Psoas muscle (tissue), 8 donors: Measurements from ENCODE around the gene SPACA6. TPM values are rescaled to one million over a fixed set of nuclear protein-coding genes. Genes with fewer than 3 reads are reported as not detected.
A peak's percentile ranks its signal among the peaks of the same experiment; 100 is the strongest.

Source experiments
- ATAC-seq, 4 donors: fragments of 200-7000 bp; cut with Tn5 transposase; one replicate each; pipeline ENCODE4 v1.9.1; 2020; ENCODE audit warnings: moderate library complexity in 3 of 4, mild to moderate bottlenecking in 2 of 4
- DNase-seq, 2 donors: peaks; one replicate each; pipeline ENCODE4 v3.0.0-alpha.2; 2020
- H3K27ac ChIP-seq: fragments of 200-600 bp; one replicate; pipeline ENCODE4 v1.8.0; 2022
- H3K27me3 ChIP-seq, 3 donors: fragments of 200-600 bp in 1 of 3; one replicate each; pipeline versions ENCODE4 v1.6.1 to v1.8.0; 2013 to 2022; ENCODE audit warnings: low read length in 2 of 3, mild to moderate bottlenecking in 2 of 3, moderate library complexity in 1 of 3; ENCODE audit not compliant: insufficient read depth in 3 of 3
- H3K36me3 ChIP-seq, 2 donors: fragments of 200-600 bp in 1 of 2; one replicate each; pipeline versions ENCODE4 v1.6.1 to v1.8.0; 2013 to 2022; ENCODE audit warnings: low read depth in 1 of 2, mild to moderate bottlenecking in 1 of 2, moderate library complexity in 1 of 2; ENCODE audit not compliant: insufficient read depth in 1 of 2
- H3K4me1 ChIP-seq: fragments of 200-600 bp; one replicate; pipeline ENCODE4 v1.8.0; 2022
- H3K4me3 ChIP-seq: fragments of 200-600 bp; one replicate; pipeline ENCODE4 v1.8.0; 2022; ENCODE audit warnings: mild to moderate bottlenecking
- H3K9me3 ChIP-seq: fragments of 200-600 bp; one replicate; pipeline ENCODE4 v1.8.0; 2022
- WGBS, 3 donors: extraction: QIAGEN DNeasy Blood & Tissue Kit; methylation state at CpG; one replicate each; pipeline versions ENCODE4 v1.1.6 to v1.1.7; 2013; 5-methylcytosine and 5-hydroxymethylcytosine counted together
- intact Hi-C, 2 donors: fragments of 100-400 bp; cut with DNase I; formaldehyde crosslinking; loops; one replicate each; pipeline versions ENCODE4 v1.11.0 to v1.14.2; 2022
- polyA plus RNA-seq, 3 donors: library from polyadenylated mRNA; stranded (reverse); fragments of 200-250 nt; gene quantifications; one replicate each; pipeline ENCODE4 v1.2.3, GENCODE V29; 2013
- total RNA-seq, 4 donors: library from RNA; stranded (reverse); fragmentation: NEBNext Ultra II Directional in 2 of 4; extraction: Animal tissue kit (Norgen Biotek cat#: 25700) in 2 of 4; gene quantifications; one replicate each; pipeline versions ENCODE4 v1.2.1 to v1.2.4, GENCODE V29; 2021 to 2023
- TF ChIP-seq, protein P1 (sequence below): fragments of 200-600 bp; IDR thresholded peaks from one replicate; pipeline ENCODE4 v1.8.0; 2022; ENCODE audit warnings: antibody characterized with exemption
- donor health status: healthy with polysubstance abuse.
- donor health status: DM: no; HTN: no; CAD: no; lungs with moderate emphysema.
- donor health status: Bipolar disorder and iron deficiency.
- donor health status: healthy.
- donor health status: DM: yes; HTN: yes; CAD: no.
- donor health status: DM: no; HTN: no; CAD: no.
- donor health status: DM: no; HTN: no; CAD: no.
- donor health status: DM: yes; HTN: yes; CAD: no.

The SPACA6 gene
- total and polyA plus RNA-seq, 7 donors: 1.5 to 5.2 (median 3.1) TPM

DNA sequence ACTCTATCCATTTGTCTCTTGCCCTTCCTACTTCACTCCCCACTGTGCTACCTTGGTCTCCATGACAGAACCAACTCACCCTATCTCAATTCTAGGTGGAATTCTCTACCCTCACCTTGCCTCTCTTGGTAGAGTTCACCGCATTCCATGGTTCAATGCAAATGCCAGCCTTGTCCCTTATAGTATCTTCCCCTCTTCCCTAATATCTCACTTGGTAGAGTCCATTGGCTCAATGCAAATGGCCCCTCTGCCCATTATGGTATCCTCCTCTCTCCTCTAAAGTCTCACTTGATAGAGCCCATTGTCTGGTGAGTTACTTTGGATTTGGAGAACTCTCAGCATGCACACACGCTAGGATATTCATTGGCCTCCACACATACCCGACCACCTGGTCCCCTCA is 22.7 kb downstream of the SPACA6 start:
- DNase-seq (no peak), ATAC-seq (no peak)
- no peaks in the 10 kb centered on the region for H3K4me1 ChIP-seq
- no peaks in the 10 kb centered on the region for H3K9me3 ChIP-seq
- no peak overlapping the region for H3K4me3 ChIP-seq
- H3K27me3 ChIP-seq: peaks cover 0 to 41% (median 15%) of the 10 kb centered on the region in 3 donors
- 74 to 79% (median 78%) methylated on average over 3 of the region's 3 CpGs for WGBS, 3 donors
- TF ChIP-seq, protein P1, sequence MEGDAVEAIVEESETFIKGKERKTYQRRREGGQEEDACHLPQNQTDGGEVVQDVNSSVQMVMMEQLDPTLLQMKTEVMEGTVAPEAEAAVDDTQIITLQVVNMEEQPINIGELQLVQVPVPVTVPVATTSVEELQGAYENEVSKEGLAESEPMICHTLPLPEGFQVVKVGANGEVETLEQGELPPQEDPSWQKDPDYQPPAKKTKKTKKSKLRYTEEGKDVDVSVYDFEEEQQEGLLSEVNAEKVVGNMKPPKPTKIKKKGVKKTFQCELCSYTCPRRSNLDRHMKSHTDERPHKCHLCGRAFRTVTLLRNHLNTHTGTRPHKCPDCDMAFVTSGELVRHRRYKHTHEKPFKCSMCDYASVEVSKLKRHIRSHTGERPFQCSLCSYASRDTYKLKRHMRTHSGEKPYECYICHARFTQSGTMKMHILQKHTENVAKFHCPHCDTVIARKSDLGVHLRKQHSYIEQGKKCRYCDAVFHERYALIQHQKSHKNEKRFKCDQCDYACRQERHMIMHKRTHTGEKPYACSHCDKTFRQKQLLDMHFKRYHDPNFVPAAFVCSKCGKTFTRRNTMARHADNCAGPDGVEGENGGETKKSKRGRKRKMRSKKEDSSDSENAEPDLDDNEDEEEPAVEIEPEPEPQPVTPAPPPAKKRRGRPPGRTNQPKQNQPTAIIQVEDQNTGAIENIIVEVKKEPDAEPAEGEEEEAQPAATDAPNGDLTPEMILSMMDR: no peak
- no peak overlapping the region for H3K27ac ChIP-seq
- intact Hi-C loops: no loop called here
- no peaks in the 10 kb centered on the region for H3K36me3 ChIP-seq

DNA sequence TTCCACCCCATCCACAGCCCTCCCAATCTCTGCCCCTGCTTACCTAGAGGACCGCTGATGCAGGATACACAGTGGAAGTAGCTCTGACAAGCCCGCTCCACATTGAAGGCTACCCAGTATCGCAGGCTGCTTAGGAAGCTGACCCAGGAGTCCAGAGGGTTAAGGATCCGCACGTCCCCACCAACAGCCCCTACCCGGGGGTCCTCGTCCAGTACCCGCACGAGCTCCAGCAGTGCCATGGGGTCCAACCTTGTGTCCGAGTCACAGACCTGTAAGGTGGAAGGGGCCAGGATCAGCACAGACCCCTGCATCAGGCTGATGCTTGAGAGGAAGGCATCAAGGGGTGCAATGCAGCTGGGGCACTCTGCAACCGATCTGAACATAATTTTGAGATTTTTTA is 23.8 kb downstream of the SPACA6 start:
- WGBS, 3 donors: 75 to 82% (median 79%) methylated on average over 11 of the region's 11 CpGs
- no peak for ATAC-seq
- Histone ChIP-seq H3K27ac (no peak overlapping the region), H3K9me3 (no peaks in the 10 kb centered on the region), H3K27me3 (peaks cover 0 to 52% (median 18%) of the 10 kb centered on the region in 3 donors), H3K36me3 (no peaks in the 10 kb centered on the region), H3K4me3 (no peak overlapping the region), H3K4me1 (no peaks in the 10 kb centered on the region)
- TF ChIP-seq, protein P1: no peak
- DNase-seq: no peak
- intact Hi-C loops: no loop called here

DNA sequence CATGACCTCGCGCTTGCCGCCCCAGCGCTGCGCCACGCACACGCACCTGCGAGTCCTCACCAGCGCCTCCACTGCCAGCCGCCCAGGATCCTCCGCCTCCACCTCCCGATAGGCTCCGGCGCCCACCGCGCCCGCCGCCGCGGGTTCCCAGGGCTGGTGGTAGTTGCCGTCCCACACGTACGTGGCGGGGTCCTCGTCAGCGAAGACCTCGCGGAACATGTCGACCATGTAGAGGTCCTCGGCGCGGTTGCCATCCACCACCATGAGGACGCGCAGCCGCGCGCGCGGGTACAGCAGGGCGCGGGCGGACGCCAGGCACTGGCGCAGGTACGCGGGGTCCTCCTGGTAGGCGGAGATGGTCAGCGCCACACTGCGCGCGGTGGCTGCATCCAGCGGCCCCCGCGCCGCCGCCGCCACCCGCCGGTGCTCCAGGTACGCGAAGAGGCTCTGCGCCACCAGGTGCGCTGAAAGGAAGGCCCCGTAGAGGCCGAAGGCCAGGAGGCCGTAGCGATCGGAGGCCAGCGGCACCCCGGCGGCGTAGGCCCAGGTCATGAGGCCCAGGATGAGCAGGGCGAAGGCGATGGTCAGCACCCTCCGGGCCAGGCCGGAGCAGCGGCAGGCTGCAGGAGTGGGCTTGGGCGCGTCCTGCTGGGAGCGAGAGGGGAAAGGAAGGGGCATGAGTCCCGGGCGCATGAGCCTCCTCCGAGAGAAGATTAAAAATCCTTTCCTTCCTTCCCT is 26.3 kb downstream of the SPACA6 start:
- TF ChIP-seq, protein P1: no peak
- DNase-seq: no peak
- Histone ChIP-seq H3K4me3 (peak overlapping the region; percentile 11), H3K36me3 (no peaks in the 10 kb centered on the region), H3K27me3 (peaks cover 0 to 61% (median 22%) of the 10 kb centered on the region in 3 donors), H3K27ac (no peak overlapping the region), H3K9me3 (no peaks in the 10 kb centered on the region), H3K4me1 (no peaks in the 10 kb centered on the region)
- intact Hi-C loops: no loop called here
- 2 to 5% (median 3%) methylated on average over 48 to 83 of the region's 83 CpGs for WGBS, 3 donors
- no peak for ATAC-seq

DNA sequence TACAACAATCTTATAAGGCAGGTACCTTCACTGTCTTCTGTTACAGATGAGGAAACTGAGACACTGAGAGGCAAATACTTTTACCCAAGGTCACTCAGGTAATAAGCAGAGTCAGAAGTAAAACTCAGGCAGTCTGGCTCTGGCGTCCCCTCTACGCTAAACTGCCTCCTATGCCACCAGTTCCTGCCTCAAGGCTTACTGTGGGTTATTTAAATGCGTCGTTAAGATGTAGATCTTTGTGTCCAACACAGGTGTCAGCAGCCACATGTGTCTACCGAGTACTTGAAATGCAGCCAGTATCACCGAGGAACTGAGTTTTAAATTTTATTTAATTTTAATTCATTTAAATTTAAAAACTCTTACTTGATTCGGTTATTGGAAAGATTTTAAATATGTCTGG is 28.8 kb downstream of the SPACA6 start:
- DNase-seq (no peak), ATAC-seq (no peak)
- no peak overlapping the region for H3K27ac ChIP-seq
- intact Hi-C loops: no loop called here
- H3K36me3 ChIP-seq: no peaks in the 10 kb centered on the region
- H3K4me1 ChIP-seq: no peaks in the 10 kb centered on the region
- no peak overlapping the region for H3K4me3 ChIP-seq
- peaks cover 0 to 76% (median 30%) of the 10 kb centered on the region in 3 donors for H3K27me3 ChIP-seq
- no peaks in the 10 kb centered on the region for H3K9me3 ChIP-seq
- TF ChIP-seq, protein P1: no peak
- 64 to 71% (median 69%) methylated on average over 7 of the region's 7 CpGs for WGBS, 3 donors

DNA sequence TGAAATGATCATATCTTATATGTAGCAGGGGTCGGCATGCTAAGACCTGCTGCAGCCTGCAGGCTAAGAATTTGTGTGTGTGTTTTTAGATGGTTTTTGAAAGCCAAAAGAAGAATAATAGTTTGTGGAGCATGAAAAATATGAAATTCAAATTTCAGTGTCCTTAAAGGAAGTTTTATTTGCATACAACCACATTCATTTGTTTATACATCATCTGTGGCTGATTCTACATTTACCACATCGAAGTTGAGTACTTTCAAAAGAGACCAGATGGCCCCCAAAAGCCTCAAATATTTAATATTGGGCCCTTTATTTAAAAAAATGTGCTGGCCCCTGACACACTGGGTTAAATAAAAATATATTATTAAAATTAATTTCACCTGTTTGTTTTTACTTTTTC is 29.4 kb downstream of the SPACA6 start:
- intact Hi-C loops: no loop called here
- ATAC-seq: no peak
- 66 to 77% (median 69%) methylated on average over 2 of the region's 2 CpGs for WGBS, 3 donors
- H3K36me3 ChIP-seq: no peaks in the 10 kb centered on the region
- no peaks in the 10 kb centered on the region for H3K4me1 ChIP-seq
- H3K27ac ChIP-seq: no peak overlapping the region
- peaks cover 0 to 80% (median 35%) of the 10 kb centered on the region in 3 donors for H3K27me3 ChIP-seq
- TF ChIP-seq, protein P1: no peak
- H3K4me3 ChIP-seq: no peak overlapping the region
- no peaks in the 10 kb centered on the region for H3K9me3 ChIP-seq
- no peak for DNase-seq
